ENCODE results near the gene PRSS22.

PRSS22 gene

GRCh38 chr16:2858245-2859025, 465 bp upstream of the PRSS22 start:
- Histone ChIP-seq H4K20me1 (ENCODE audit: low read depth, low read length) (no peaks in the 10 kb centered on the region), H3K9me2 (replicated peaks; ENCODE audit: insufficient read depth, low read length) (no peaks in the 10 kb centered on the region), H3K27ac (ENCODE audit: low read depth, low read length) (no peak overlapping the region), H3F3A (ENCODE audit: insufficient read depth) (no peaks in the 10 kb centered on the region), H3K27me3 (ENCODE audit: low read length) (no peaks in the 10 kb centered on the region), H3K79me2 (ENCODE audit: insufficient read depth, low read length) (no peaks in the 10 kb centered on the region), H3K4me2 (ENCODE audit: low read depth, low read length, poor library complexity, severe bottlenecking) (no peak overlapping the region), H3K4me3 (ENCODE audit: insufficient read depth, low read length, poor library complexity, severe bottlenecking) (no peak overlapping the region), H3K9ac (ENCODE audit: low read length) (no peak overlapping the region), H3K36me3 (ENCODE audit: low read length) (no peaks in the 10 kb centered on the region), H3K9me3 (ENCODE audit: insufficient read depth, low read length) (no peaks in the 10 kb centered on the region), H2AFZ (ENCODE audit: low read depth, low read length, severe bottlenecking) (no peak overlapping the region)
- no peak for TF ChIP-seq EZH2phosphoT487 (conservative IDR thresholded peaks at IDR 0.05; ENCODE audit: low read length)

- Histone ChIP-seq H3K36me3 (ENCODE audit: low read length) (no peaks in the 10 kb centered on the region), H3K27me3 (ENCODE audit: low read length) (no peaks in the 10 kb centered on the region), H3K9me2 (replicated peaks; ENCODE audit: insufficient read depth, low read length) (no peaks in the 10 kb centered on the region), H3K79me2 (ENCODE audit: insufficient read depth, low read length) (no peaks in the 10 kb centered on the region), H2AFZ (ENCODE audit: low read depth, low read length, severe bottlenecking) (no peak overlapping the region), H3K9me3 (ENCODE audit: insufficient read depth, low read length) (no peaks in the 10 kb centered on the region), H3K4me3 (ENCODE audit: insufficient read depth, low read length, poor library complexity, severe bottlenecking) (no peak overlapping the region), H3K9ac (ENCODE audit: low read length) (no peak overlapping the region), H3K27ac (ENCODE audit: low read depth, low read length) (no peak overlapping the region), H4K20me1 (ENCODE audit: low read depth, low read length) (no peaks in the 10 kb centered on the region), H3F3A (ENCODE audit: insufficient read depth) (no peaks in the 10 kb centered on the region), H3K4me2 (ENCODE audit: low read depth, low read length, poor library complexity, severe bottlenecking) (no peak overlapping the region)
- TF ChIP-seq EZH2phosphoT487 (conservative IDR thresholded peaks at IDR 0.05; ENCODE audit: low read length) = no peak
- TF ChIP-seq CTCF (IDR thresholded peaks at IDR 0.05; ENCODE audit: insufficient read depth, low read length, poor library complexity, severe bottlenecking) = no peak
Measured at GRCh38 chr16:2856686-2857450, 1.1 kb downstream of the PRSS22 start.

GRCh38 chr16:2856061-2856670, 1.8 kb downstream of the PRSS22 start:
- Histone ChIP-seq H3K4me2 (ENCODE audit: low read depth, low read length, poor library complexity, severe bottlenecking) (no peak overlapping the region), H3K36me3 (ENCODE audit: low read length) (no peaks in the 10 kb centered on the region), H3K9me2 (replicated peaks; ENCODE audit: insufficient read depth, low read length) (no peaks in the 10 kb centered on the region), H3K27ac (ENCODE audit: low read depth, low read length) (no peak overlapping the region), H3K9me3 (ENCODE audit: insufficient read depth, low read length) (no peaks in the 10 kb centered on the region), H3K79me2 (ENCODE audit: insufficient read depth, low read length) (no peaks in the 10 kb centered on the region), H3K4me3 (ENCODE audit: insufficient read depth, low read length, poor library complexity, severe bottlenecking) (no peak overlapping the region), H2AFZ (ENCODE audit: low read depth, low read length, severe bottlenecking) (no peak overlapping the region), H3K27me3 (ENCODE audit: low read length) (no peaks in the 10 kb centered on the region), H4K20me1 (ENCODE audit: low read depth, low read length) (no peaks in the 10 kb centered on the region), H3K9ac (ENCODE audit: low read length) (no peak overlapping the region), H3F3A (ENCODE audit: insufficient read depth) (no peaks in the 10 kb centered on the region)
- TF ChIP-seq EZH2phosphoT487 (conservative IDR thresholded peaks at IDR 0.05; ENCODE audit: low read length) (no peak), CTCF (IDR thresholded peaks at IDR 0.05; ENCODE audit: insufficient read depth, low read length, poor library complexity, severe bottlenecking) (no peak)

Measured in SU-DHL-6 (cell line).